ENCODE measurements around the gene ITCH. TPM values are rescaled to one million over a fixed set of nuclear protein-coding genes. Genes with fewer than 3 reads are reported as not detected.

Gene ITCH
- polyA plus RNA-seq, 3 donors = 13.3 to 26.6 (median 19.9) TPM

DNA sequence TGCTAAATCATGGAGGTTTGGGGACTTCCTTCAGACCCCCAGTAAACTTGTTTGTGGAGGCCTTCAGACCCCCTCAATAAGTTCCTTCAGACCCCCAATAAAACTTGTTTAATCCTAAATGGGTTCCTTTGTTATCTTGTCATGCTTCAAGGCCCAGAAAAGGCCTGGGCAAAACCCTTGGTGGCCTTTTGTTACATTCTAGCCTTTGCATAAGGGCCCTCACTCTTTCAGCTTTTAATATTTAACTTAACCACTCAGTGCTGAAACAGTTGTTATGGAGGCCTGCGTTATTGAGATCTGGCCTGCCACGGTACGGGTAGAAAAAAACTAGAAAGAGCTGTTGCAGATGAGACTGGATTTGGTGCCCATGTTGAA is 148.8 kb downstream of the ITCH start:
- TF ChIP-seq CTCF (IDR thresholded peaks at IDR 0.05) = no peak
- no peak overlapping the region for H3K9ac ChIP-seq (ENCODE audit: insufficient read depth, low read length, poor library complexity, severe bottlenecking)
- H2AFZ ChIP-seq (ENCODE audit: insufficient read depth, low read depth, low read length, poor library complexity, severe bottlenecking) = no peak overlapping the region
- peaks cover 36 to 59% of the 10 kb centered on the region in 2 donors for H3K36me3 ChIP-seq (replicated peaks in 1 of 2; ENCODE audit: control insufficient read depth in 1 of 2, insufficient read depth in 2 of 2, low read length in 2 of 2)
- H4K20me1 ChIP-seq (ENCODE audit: insufficient read depth, low read length) = peaks cover under 1% of the 10 kb centered on the region
- Mint-ChIP-seq H3K27me3 (ENCODE audit: low read depth in 3 of 3) (peaks cover 0 to 2% (median 2%) of the 10 kb centered on the region in 3 donors), H3K27ac (no peak overlapping the region), H3K9me3 (peaks cover 0 to 5% (median 0%) of the 10 kb centered on the region in 7 donors), H3K4me1 (peaks cover 19% of the 10 kb centered on the region), H3K4me3 (no peak overlapping the region), H3K36me3 (peaks cover 34% of the 10 kb centered on the region in 2 donors)
- peaks cover 9% of the 10 kb centered on the region for H3K79me2 ChIP-seq (ENCODE audit: insufficient read depth, low read length)
- H3K4me2 ChIP-seq (replicated peaks; ENCODE audit: extremely low read depth, low read length, poor library complexity, severe bottlenecking) = no peak overlapping the region
- intact Hi-C loops (cut with micrococcal nuclease) = no loop called here
- H3K27me3 ChIP-seq (ENCODE audit: control insufficient read depth in 2 of 2, insufficient read depth in 2 of 2, low read length in 2 of 2) = no peaks in the 10 kb centered on the region
- no peak overlapping the region for H3K27ac ChIP-seq (ENCODE audit: low read depth in 1 of 2, low read length in 2 of 2)
- no peak overlapping the region for H3K4me3 ChIP-seq (replicated peaks in 1 of 3; ENCODE audit: low read depth in 2 of 3, low read length in 3 of 3)
- 100% methylated on average over 3 of the region's 3 CpGs for WGBS (ENCODE audit: insufficient coverage)
- peaks cover 12 to 16% of the 10 kb centered on the region in 2 donors for H3K4me1 ChIP-seq (ENCODE audit: control insufficient read depth in 1 of 2, insufficient read depth in 2 of 2, low read length in 2 of 2)
- DNase-seq = no peak
- H3K9me3 ChIP-seq (replicated peaks in 1 of 2; ENCODE audit: control insufficient read depth in 1 of 2, insufficient read depth in 1 of 2, low read length in 2 of 2) = no peaks in the 10 kb centered on the region

DNA sequence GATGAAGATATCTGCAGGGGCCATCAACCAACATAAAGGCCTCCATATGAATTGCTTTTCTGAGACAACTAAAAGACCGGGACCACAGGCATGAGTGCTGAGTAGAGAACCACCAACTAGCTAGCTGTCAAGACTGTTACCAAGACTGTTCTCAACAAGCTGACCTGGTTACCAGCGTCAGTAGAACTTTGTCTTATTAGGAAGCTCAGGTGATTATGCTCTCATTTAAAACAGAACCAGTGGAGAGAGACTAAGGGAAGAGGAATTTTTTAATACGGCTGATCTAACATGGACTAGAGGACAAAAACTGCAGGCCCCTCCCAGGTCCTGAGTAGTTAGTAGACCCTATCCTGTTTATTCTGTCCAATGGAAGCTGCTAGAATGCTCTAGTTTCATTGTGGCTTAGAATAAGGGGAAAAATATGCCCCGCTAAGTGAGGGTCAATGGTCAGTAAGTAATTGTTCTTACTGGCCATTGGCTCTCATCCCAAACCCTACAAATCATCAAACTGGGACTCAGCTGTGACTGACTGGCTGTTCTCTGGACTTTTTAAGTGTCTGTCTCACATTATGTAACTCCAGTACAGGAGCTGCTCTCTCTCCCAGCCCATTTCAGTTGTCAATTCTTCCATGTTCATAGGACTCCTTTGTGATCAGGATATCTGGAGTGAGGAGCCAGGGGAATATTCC is 149.3 kb downstream of the ITCH start:
- Mint-ChIP-seq H3K27ac (no peak overlapping the region), H3K4me1 (peaks cover 19% of the 10 kb centered on the region), H3K9me3 (peaks cover 0 to 5% (median 0%) of the 10 kb centered on the region in 7 donors), H3K4me3 (no peak overlapping the region), H3K36me3 (peaks cover 29 to 32% of the 10 kb centered on the region in 2 donors), H3K27me3 (ENCODE audit: low read depth in 3 of 3) (peaks cover 0 to 2% (median 2%) of the 10 kb centered on the region in 3 donors)
- H3K4me2 ChIP-seq (replicated peaks; ENCODE audit: extremely low read depth, low read length, poor library complexity, severe bottlenecking) = no peak overlapping the region
- H2AFZ ChIP-seq (ENCODE audit: insufficient read depth, low read depth, low read length, poor library complexity, severe bottlenecking) = no peak overlapping the region
- no peak for DNase-seq
- intact Hi-C loops (cut with micrococcal nuclease) = no loop called here
- H3K36me3 ChIP-seq (replicated peaks in 1 of 2; ENCODE audit: control insufficient read depth in 1 of 2, insufficient read depth in 2 of 2, low read length in 2 of 2) = peaks cover 32 to 54% of the 10 kb centered on the region in 2 donors
- H3K27ac ChIP-seq (ENCODE audit: low read depth in 1 of 2, low read length in 2 of 2) = no peak overlapping the region
- peaks cover 14% of the 10 kb centered on the region for H3K79me2 ChIP-seq (ENCODE audit: insufficient read depth, low read length)
- no peak overlapping the region for H3K9ac ChIP-seq (ENCODE audit: insufficient read depth, low read length, poor library complexity, severe bottlenecking)
- TF ChIP-seq CTCF (IDR thresholded peaks at IDR 0.05) = no peak
- no peaks in the 10 kb centered on the region for H4K20me1 ChIP-seq (ENCODE audit: insufficient read depth, low read length)
- no peak overlapping the region for H3K4me3 ChIP-seq (replicated peaks in 1 of 3; ENCODE audit: low read depth in 2 of 3, low read length in 3 of 3)
- 100% methylated on average over 2 of the region's 4 CpGs for WGBS (ENCODE audit: insufficient coverage)
- no peaks in the 10 kb centered on the region for H3K9me3 ChIP-seq (replicated peaks in 1 of 2; ENCODE audit: control insufficient read depth in 1 of 2, insufficient read depth in 1 of 2, low read length in 2 of 2)
- H3K4me1 ChIP-seq (ENCODE audit: control insufficient read depth in 1 of 2, insufficient read depth in 2 of 2, low read length in 2 of 2) = peaks cover 12 to 21% of the 10 kb centered on the region in 2 donors
- H3K27me3 ChIP-seq (ENCODE audit: control insufficient read depth in 2 of 2, insufficient read depth in 2 of 2, low read length in 2 of 2) = no peaks in the 10 kb centered on the region
